ENCODE data around the gene CCDC30.
"Not testable (repeated sequence)": the region's sequence is repeated elsewhere in the genome, so short reads cannot be mapped to it uniquely, and the experiment has no call there.

Gene CCDC30

GRCh38 chr1:42657981-42658876, 195.1 kb downstream of the CCDC30 start, which contains the start of gene PPIH:
Gene PPIH, plus strand, starts transcription at chr1:42658423. Its CDS starts 24 bp downstream, at chr1:42658447.
- DNase-seq (ENCODE audit: low read depth in 2 of 2): peak; percentile 89 to 95

DNA sequence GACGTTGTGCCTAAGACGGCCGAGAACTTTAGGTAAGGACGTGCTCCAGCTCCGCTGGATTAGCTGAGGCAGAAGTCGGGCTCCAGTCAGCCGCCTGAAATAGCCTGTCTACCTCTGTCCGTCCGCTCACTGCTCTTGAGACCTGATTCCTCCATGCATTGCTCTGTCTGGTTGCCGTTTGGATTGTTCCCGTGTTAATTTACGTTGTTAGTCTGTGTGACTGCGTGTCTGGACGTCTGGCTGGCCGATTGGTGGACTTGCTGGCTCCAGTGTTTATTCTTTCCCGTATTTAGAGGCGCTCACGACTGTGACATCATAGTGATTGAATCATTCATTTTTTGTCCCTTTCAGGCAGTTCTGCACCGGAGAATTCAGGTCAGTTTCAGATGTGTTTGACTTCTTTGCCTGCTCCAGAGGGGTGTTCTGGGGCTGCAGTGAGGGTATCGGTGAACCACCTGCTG, 195.8 kb downstream of the CCDC30 start:
- no peak for DNase-seq (ENCODE audit: low read depth in 2 of 2)

GRCh38 chr1:42660907-42661500, 197.9 kb downstream of the CCDC30 start:
- no peak for DNase-seq (ENCODE audit: low read depth in 2 of 2)

- no peak for DNase-seq (ENCODE audit: low read depth in 2 of 2)
Observed at GRCh38 chr1:42669936-42670335, 206.8 kb downstream of the CCDC30 start.

GRCh38 chr1:42670425-42670824, 207.3 kb downstream of the CCDC30 start:
- DNase-seq (ENCODE audit: low read depth in 2 of 2): no peak

GRCh38 chr1:42674214-42674613, 211.1 kb downstream of the CCDC30 start:
- no peak for DNase-seq (ENCODE audit: low read depth in 2 of 2)

- DNase-seq (ENCODE audit: low read depth in 2 of 2): no peak
Observed at GRCh38 chr1:42674682-42675081, 211.6 kb downstream of the CCDC30 start.

DNA sequence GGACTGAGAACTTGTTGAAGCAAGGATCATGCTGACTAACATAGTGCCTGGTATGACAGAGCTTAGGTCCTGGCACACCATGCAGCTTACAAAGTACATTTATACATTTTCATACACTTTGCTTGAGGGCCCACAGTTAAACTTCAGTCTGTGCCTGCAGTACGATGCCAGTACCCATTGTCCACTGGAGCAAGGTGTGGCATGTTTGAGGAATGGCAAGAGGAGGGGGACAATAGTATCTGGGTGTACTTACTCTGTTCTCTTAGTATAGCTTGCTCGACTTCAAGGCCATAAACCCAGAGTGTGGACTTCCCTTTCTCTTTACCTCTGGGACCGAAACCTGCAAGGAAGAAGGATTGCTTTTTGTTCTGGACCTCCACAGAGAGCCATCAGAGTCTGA, 212.4 kb downstream of the CCDC30 start:
- no peak for DNase-seq (ENCODE audit: low read depth in 2 of 2)

DNA sequence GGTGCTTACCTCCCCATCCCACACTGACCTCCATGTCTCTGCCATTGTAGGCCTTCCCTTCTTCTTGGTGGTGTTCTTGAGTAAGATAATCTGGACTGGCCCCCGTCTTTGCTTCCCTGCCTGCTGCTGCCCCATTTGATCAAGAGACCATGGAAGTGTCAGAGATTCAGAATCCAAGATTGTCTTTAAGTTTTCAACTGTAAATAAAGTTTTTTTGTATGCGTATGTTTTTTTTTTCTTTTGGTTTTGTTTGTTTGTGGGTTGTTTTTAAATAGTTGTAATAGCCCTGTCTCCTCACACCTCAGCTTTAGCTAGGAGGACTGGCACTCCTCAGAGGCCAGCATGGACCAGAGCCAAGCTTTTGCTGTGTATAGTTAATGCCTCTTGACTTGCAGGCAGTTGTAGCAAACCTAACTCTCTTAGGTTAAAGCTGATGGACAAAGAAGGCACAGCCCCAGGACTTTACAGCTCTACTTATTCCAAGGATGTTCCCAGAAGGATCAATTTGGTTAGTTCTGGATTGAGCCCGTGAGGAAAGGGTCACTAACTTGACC, 213.5 kb downstream of the CCDC30 start:
- no peak for DNase-seq (ENCODE audit: low read depth in 2 of 2)

- no peak for DNase-seq (ENCODE audit: low read depth in 2 of 2)
Observed at GRCh38 chr1:42679364-42679983, 216.4 kb downstream of the CCDC30 start.

DNA sequence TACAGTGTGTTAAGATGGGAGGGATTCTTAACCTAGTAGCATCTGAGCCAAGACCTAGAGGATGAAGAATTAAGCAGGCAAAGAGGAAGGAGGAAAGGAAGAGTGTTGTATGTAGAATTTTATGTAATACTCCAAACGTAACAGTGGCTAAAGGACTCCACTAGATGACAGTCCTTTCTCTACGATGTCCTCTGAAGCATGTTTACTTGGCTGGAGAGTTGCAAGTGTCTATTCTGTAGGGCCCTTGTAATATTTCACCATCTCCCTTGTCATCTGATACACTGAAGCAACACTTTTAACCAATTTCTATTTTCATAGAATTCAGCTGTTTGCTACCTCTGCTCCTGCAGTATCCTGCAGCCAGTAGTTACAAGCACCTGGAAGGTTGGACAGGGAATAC, 217.0 kb downstream of the CCDC30 start:
- DNase-seq (ENCODE audit: low read depth in 2 of 2): no peak

DNA sequence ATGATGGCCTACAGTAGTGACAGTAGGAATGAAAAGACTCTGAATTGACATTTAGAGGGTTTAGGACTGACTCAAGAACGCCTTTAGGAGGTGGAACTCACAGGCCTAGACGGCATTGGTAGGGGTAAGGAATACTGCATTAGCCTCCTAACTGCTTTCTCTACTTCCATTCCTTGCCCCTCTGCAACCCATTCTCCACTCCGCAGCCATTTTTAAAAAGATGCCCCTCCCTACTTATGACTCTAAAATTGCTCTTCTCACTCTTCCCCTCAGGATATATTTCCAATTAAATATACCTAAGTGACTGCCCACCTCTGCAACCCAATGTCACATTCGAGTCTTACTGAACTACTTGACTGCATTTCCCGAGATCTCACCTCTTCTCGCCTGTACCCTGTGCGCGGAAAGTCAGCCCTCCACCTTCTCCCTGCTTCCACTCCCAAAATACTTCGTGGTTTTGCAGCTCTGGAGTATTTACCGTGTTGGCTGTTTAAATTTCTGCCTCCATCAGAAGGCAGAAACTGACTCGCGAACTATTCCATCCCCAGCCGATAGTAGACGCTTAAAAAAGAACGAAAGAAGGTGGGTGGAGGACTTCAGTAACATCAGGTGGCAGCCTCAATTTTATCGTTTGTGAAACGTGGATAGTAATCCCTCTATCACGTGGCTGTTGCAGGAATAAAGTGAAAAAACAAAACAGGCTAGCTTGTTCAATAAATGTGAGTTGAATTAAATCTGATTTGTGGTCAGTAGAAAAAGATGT, 218.0 kb downstream of the CCDC30 start:
- DNase-seq (ENCODE audit: low read depth in 2 of 2): peak in 1 of 2 donors; percentile 12

- peak; percentile 90 to 91 for DNase-seq (ENCODE audit: low read depth in 2 of 2)
Observed at GRCh38 chr1:42681741-42682483, 218.8 kb downstream of the CCDC30 start, which contains the start of gene YBX1. Gene YBX1, plus strand, starts transcription at chr1:42682418. Its CDS starts 148 bp downstream, at chr1:42682566.

DNA sequence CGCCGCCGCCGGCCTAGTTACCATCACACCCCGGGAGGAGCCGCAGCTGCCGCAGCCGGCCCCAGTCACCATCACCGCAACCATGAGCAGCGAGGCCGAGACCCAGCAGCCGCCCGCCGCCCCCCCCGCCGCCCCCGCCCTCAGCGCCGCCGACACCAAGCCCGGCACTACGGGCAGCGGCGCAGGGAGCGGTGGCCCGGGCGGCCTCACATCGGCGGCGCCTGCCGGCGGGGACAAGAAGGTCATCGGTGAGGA, 219.3 kb downstream of the CCDC30 start:
- DNase-seq (ENCODE audit: low read depth in 2 of 2): not testable (repeated sequence)

DNA sequence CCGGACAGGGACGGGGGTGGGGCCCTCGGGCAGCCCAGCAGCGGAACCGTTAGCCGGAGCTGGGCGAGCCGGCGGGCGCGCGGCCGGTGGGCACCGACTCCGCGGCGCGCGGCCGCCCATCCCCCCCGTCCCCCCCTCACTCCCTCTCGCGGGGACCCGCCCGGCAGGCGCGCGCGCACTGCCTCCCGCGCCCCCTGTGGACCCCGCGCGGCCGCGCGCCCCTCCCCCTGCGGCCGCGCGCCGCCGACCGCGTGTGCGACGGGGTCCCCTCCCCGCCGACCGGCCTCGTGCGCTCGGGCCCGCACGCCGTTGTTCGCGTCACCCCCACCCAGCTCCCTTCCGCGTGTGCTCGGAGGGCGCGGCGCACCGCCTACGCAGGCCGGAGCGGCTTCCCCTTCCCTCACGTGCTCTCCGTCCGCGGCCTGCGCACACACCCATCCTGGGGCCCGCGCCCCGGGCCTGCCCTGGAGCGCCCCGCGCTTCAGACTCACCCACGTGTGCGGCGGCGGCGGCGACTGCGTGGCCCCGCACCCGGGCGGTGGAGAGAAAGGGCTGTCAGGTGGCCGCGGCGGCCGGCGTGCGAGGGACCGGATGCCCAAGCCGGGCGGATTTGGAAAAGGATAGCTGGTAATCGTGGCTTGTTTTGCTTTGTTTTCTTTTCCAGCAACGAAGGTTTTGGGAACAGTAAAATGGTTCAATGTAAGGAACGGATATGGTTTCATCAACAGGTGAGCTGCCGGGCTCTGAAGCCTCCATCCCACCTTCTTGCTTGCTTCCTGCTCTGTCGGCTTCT, 219.8 kb downstream of the CCDC30 start:
- peak; percentile 21 to 65 for DNase-seq (ENCODE audit: low read depth in 2 of 2)

DNA sequence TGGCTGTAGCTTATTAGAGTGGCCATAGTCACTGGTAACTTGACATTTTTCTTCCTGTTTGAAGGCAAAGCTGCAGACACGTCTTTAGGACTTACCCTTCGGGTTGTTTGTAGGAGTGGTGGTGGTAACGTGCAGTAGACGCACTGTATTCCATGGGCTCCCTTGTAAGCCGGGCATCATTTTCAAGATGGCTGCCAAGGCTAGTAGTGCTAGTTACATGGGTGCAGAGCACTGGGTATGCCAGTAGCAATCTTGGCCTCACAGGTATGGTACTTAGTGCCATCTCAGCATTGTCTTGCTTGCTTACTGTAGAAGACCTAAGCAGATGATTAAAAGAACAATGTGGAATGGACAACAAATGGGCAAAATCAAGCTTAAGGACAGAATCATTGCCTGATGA, 221.1 kb downstream of the CCDC30 start:
- DNase-seq (ENCODE audit: low read depth in 2 of 2): no peak

GRCh38 chr1:42686418-42686817, 223.3 kb downstream of the CCDC30 start:
- no peak for DNase-seq (ENCODE audit: low read depth in 2 of 2)

DNA sequence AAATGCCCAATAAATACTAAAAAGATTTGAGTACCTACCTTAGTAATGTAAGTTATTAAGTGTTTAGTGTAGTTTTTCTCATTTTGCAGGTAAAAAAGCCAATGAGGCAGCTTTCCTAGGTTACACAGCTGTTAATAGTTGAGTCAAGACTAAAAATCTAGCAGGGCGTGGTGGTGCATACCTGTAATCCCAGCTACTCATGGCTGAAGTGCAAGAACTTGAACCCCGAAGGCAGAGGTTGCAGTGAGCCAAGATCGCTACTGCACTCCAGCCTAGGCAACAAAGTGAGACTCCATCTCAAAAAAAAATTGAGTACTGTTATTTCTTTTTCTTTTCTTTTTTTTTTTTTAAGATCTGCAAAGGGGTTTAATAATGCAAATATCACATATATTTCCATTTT, 226.8 kb downstream of the CCDC30 start:
- DNase-seq (ENCODE audit: low read depth in 2 of 2): no peak

GRCh38 chr1:42690477-42691156, 227.5 kb downstream of the CCDC30 start:
- DNase-seq (ENCODE audit: low read depth in 2 of 2): no peak

GRCh38 chr1:42691157-42691498, 228.0 kb downstream of the CCDC30 start:
- no peak for DNase-seq (ENCODE audit: low read depth in 2 of 2)
